Panc1 (cell line): Measurements from ENCODE around the gene FTCDNL1. TPM values are rescaled to one million over a fixed set of nuclear protein-coding genes. Genes with fewer than 3 reads are reported as not detected.

Source experiments
- ATAC-seq: fragments of 200-7000 bp; cut with Tn5 transposase; 2 replicates; pipeline ENCODE4 v1.9.1; 2020; ENCODE audit warnings: mild to moderate bottlenecking, moderate library complexity
- BruUV-seq: library from RNA; stranded (reverse); fragments of 400-500 nt; replicated peaks from 2 replicates; lab custom pipeline; 2021; lab: Mats Ljungman, UMichigan
- CTCF ChIA-PET: fragments of 300-600 bp; sonication (Branson Sonifier 250); formaldehyde crosslinking; loops from one replicate; lab custom pipeline; 2022; ENCODE audit warnings: antibody characterized with exemption; lab: Charles Lee
- POLR2A ChIA-PET: fragments of 300-600 bp; sonication (Branson Sonifier 250); formaldehyde crosslinking; loops from one replicate; lab custom pipeline; 2022; ENCODE audit warnings: antibody characterized with exemption; lab: Charles Lee
- DNase-seq: peaks from one replicate; pipeline ENCODE4 v3.0.0-alpha.2; 2010; ENCODE audit warnings: low read depth, low spot score
- H3K27ac ChIP-seq: 2 replicates; pipeline ENCODE4 v1.5.1; 2011; ENCODE audit warnings: mild to moderate bottlenecking, low read length, inconsistent platforms
- H3K27me3 ChIP-seq: fragments of 200-500 bp; sonication (Bioruptor generic); 2 replicates; pipeline ENCODE4 v1.6.0; 2014; ENCODE audit warnings: low read length, inconsistent platforms; ENCODE audit not compliant: control insufficient read depth, insufficient read depth
- H3K36me3 ChIP-seq: fragments of 200-500 bp; sonication (Bioruptor generic); 2 replicates; pipeline ENCODE4 v1.5.1; 2014; ENCODE audit warnings: inconsistent platforms, mild to moderate bottlenecking, low read length, moderate library complexity; ENCODE audit not compliant: control insufficient read depth, insufficient read depth
- H3K4me1 ChIP-seq: 2 replicates; pipeline ENCODE4 v1.5.1; 2011; ENCODE audit warnings: inconsistent platforms, mild to moderate bottlenecking, low read length, moderate library complexity; ENCODE audit not compliant: control insufficient read depth, insufficient read depth
- H3K4me3 ChIP-seq, 2 experiments: 2 replicates each; pipeline ENCODE4 v1.5.1; 2011 to 2012; ENCODE audit warnings: low read depth in 2 of 2, low read length in 2 of 2, mild to moderate bottlenecking in 2 of 2, inconsistent platforms in 1 of 2, moderate library complexity in 1 of 2
- H3K9me3 ChIP-seq: fragments of 200-500 bp; sonication (Bioruptor generic); 2 replicates; pipeline ENCODE4 v1.5.1; 2014; ENCODE audit warnings: low read depth, mild to moderate bottlenecking, inconsistent platforms, low read length, moderate library complexity; ENCODE audit not compliant: control insufficient read depth, insufficient read depth
- POLR2AphosphoS5 ChIP-seq: IDR thresholded peaks from 2 replicates; pipeline ENCODE4 v1.6.1; 2012; ENCODE audit warnings: mild to moderate bottlenecking, low read depth, low read length, moderate library complexity
- SIN3A ChIP-seq: IDR thresholded peaks from 2 replicates; pipeline ENCODE4 v1.6.1; 2012; ENCODE audit warnings: low read depth, mild to moderate bottlenecking, low read length, moderate library complexity, borderline replicate concordance; ENCODE audit not compliant: insufficient read depth
- TCF7L2 ChIP-seq: IDR thresholded peaks from 2 replicates; pipeline ENCODE4 v1.6.1; 2011; ENCODE audit warnings: mild to moderate bottlenecking, low read depth, low read length, inconsistent platforms
- in situ Hi-C: cut with HindIII; loops from 2 replicates; pipeline ENCODE4 v1.10.0; 2016; ENCODE audit warnings: low sequenced_read_pairs, low pct_unique_long_range_greater_than_20kb
- intact Hi-C: fragments of 100-400 bp; cut with micrococcal nuclease; formaldehyde crosslinking; loops from one replicate; pipeline ENCODE4 v1.10.0; 2022; ENCODE audit not compliant: unreplicated experiment
- total RNA-seq: library from RNA; stranded (reverse); gene quantifications from one replicate; pipeline ENCODE4 v1.2.1, GENCODE V29; 2021; ENCODE audit not compliant: unreplicated experiment
- TF ChIP-seq, protein P1 (sequence below), 2 experiments: IDR thresholded peaks; 2 replicates each; pipeline ENCODE4 v1.6.1; 2011 to 2012; ENCODE audit warnings: low read depth in 2 of 2, control low read depth in 1 of 2, low read length in 1 of 2, mild to moderate bottlenecking in 1 of 2, moderate library complexity in 1 of 2; ENCODE audit not compliant: insufficient read depth in 1 of 2
- TF ChIP-seq, protein P2 (sequence below): fragments of 450-650 bp; IDR thresholded peaks from 2 replicates; pipeline ENCODE4 v1.5.1; 2017; ENCODE audit warnings: mild to moderate bottlenecking

FTCDNL1 gene
- total RNA-seq, 1 experiment from 2014 or later = 2.8 TPM

DNA sequence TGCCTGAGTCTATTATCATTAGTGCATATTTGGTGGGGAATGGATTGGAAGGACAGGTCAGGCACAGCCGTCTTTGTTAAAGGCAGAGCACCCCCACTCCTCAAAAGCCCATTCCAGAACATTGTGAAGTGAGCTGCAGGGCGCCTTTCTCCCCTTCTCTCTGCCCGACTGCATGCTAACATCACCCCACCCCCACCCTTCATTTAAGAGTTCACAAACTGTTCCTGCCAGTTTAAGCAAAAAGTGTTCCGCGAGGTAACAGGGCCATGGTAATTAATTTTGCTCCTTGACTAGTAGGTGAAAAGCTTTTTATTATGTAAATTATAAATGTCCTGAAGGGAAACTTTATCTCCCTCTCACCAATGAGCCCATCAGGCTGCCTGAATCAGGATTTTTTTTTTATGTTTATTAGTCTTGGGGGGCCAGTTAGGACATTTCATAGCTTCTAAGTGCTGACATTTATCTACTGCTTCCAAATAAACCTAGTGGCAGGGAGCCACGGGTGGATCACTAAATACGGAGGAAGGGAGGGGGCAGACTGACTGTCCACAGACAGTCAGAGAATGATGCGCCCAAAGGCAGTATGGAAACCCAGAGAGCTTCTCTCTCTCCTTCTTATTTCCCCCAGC, 99.4 kb downstream of the FTCDNL1 start:
- no peak for ATAC-seq
- ChIA-PET POLR2A (no interaction called here), CTCF (interaction anchor here (0.6 kb wide), 1 partner anchor 85 kb away, joined by 7 read pairs; no protein-coding TSS in a partner anchor)
- H3K4me1 ChIP-seq = no peaks in the 10 kb centered on the region
- intact Hi-C loops (no loop called here), in situ Hi-C loops (no loop called here)
- H3K4me3 ChIP-seq = no peak overlapping the region
- no peaks in the 10 kb centered on the region for H3K9me3 ChIP-seq
- no TSS peak for BruUV-seq
- TF ChIP-seq, protein P1, sequence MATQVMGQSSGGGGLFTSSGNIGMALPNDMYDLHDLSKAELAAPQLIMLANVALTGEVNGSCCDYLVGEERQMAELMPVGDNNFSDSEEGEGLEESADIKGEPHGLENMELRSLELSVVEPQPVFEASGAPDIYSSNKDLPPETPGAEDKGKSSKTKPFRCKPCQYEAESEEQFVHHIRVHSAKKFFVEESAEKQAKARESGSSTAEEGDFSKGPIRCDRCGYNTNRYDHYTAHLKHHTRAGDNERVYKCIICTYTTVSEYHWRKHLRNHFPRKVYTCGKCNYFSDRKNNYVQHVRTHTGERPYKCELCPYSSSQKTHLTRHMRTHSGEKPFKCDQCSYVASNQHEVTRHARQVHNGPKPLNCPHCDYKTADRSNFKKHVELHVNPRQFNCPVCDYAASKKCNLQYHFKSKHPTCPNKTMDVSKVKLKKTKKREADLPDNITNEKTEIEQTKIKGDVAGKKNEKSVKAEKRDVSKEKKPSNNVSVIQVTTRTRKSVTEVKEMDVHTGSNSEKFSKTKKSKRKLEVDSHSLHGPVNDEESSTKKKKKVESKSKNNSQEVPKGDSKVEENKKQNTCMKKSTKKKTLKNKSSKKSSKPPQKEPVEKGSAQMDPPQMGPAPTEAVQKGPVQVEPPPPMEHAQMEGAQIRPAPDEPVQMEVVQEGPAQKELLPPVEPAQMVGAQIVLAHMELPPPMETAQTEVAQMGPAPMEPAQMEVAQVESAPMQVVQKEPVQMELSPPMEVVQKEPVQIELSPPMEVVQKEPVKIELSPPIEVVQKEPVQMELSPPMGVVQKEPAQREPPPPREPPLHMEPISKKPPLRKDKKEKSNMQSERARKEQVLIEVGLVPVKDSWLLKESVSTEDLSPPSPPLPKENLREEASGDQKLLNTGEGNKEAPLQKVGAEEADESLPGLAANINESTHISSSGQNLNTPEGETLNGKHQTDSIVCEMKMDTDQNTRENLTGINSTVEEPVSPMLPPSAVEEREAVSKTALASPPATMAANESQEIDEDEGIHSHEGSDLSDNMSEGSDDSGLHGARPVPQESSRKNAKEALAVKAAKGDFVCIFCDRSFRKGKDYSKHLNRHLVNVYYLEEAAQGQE (IDR thresholded peaks at IDR 0.05; ENCODE audit: insufficient read depth in 1 of 2, low read depth in 2 of 2, low read length in 1 of 2) = no peak
- TF ChIP-seq, protein P2, sequence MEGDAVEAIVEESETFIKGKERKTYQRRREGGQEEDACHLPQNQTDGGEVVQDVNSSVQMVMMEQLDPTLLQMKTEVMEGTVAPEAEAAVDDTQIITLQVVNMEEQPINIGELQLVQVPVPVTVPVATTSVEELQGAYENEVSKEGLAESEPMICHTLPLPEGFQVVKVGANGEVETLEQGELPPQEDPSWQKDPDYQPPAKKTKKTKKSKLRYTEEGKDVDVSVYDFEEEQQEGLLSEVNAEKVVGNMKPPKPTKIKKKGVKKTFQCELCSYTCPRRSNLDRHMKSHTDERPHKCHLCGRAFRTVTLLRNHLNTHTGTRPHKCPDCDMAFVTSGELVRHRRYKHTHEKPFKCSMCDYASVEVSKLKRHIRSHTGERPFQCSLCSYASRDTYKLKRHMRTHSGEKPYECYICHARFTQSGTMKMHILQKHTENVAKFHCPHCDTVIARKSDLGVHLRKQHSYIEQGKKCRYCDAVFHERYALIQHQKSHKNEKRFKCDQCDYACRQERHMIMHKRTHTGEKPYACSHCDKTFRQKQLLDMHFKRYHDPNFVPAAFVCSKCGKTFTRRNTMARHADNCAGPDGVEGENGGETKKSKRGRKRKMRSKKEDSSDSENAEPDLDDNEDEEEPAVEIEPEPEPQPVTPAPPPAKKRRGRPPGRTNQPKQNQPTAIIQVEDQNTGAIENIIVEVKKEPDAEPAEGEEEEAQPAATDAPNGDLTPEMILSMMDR = no peak
- TF ChIP-seq POLR2AphosphoS5 (no peak), SIN3A (no peak), TCF7L2 (no peak)
- DNase-seq = no peak
- peaks cover 7% of the 10 kb centered on the region for H3K27me3 ChIP-seq
- no peaks in the 10 kb centered on the region for H3K36me3 ChIP-seq
- H3K27ac ChIP-seq = no peak overlapping the region

DNA sequence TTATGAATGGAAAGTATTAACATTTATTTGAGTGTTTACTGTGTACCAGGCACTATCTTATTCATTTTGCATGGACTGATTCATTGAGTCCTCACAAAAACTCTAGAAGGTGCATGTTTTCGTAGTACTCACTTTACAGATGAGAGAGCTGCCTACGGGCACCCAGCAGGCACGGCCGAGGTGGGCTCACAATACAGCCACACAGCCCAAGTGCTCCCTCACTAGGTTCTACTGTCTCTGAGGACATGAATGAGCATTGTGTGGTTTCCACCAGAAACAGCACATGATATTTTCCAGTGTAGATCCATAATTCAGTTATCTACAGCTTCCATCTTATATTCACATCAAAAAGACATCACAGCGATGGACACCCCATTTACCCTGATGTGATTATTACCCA, 101.4 kb downstream of the FTCDNL1 start:
- no TSS peak for BruUV-seq
- Histone ChIP-seq H3K36me3 (no peaks in the 10 kb centered on the region), H3K9me3 (no peaks in the 10 kb centered on the region), H3K4me1 (no peaks in the 10 kb centered on the region), H3K4me3 (no peak overlapping the region), H3K27me3 (peaks cover 2% of the 10 kb centered on the region), H3K27ac (no peak overlapping the region)
- no peak for DNase-seq
- TF ChIP-seq TCF7L2 (no peak), POLR2AphosphoS5 (no peak), SIN3A (no peak)
- TF ChIP-seq, protein P1 (IDR thresholded peaks at IDR 0.05; ENCODE audit: insufficient read depth in 1 of 2, low read depth in 2 of 2, low read length in 1 of 2) = no peak
- TF ChIP-seq, protein P2 = no peak
- CTCF ChIA-PET = no interaction called here
- intact Hi-C loops = no loop called here
- POLR2A ChIA-PET = no interaction called here
- no peak for ATAC-seq
- in situ Hi-C loops = no loop called here
